Measurements from ENCODE around the gene NPTN.
"Not testable (repeated sequence)": the region's sequence is repeated elsewhere in the genome, so short reads cannot be mapped to it uniquely, and the experiment has no call there.

Gene NPTN

GRCh38 chr15:73583544-73583943 is 49.6 kb downstream of the NPTN start:
- no peak overlapping the region for H3K4me3 ChIP-seq (ENCODE audit: low read length)
- no peak for TF ChIP-seq ZNF274 (IDR thresholded peaks at IDR 0.05; ENCODE audit: low read depth, low read length)

- H3K4me3 ChIP-seq (ENCODE audit: low read length) = no peak overlapping the region
- TF ChIP-seq ZNF274 (IDR thresholded peaks at IDR 0.05; ENCODE audit: low read depth, low read length) = no peak
Measured at GRCh38 chr15:73582851-73583379, 50.3 kb downstream of the NPTN start.

- TF ChIP-seq ZNF274 (IDR thresholded peaks at IDR 0.05; ENCODE audit: low read depth, low read length) = no peak
- H3K4me3 ChIP-seq (ENCODE audit: low read length) = no peak overlapping the region
Measured at GRCh38 chr15:73578026-73578425, 55.2 kb downstream of the NPTN start.

DNA sequence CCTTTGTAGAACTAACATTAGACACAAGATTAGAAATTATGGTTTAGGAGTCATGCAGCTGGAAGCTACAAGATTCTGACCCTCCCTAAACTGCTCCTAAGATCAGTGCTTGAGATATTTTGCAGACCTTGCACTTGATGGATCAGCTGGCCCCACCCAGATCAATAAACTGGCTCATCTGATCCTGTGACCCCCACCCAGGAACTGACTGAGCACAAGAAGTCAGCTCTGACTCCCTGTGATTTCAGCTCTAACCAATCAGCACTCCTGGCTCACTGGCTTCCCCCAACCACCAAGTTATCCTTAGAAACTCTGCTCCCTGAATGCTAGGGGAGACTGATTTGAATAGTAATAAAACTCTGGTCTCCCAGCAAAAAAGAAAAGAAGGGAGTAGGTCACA is 55.6 kb downstream of the NPTN start:
- H3K4me3 ChIP-seq (ENCODE audit: low read length) = not testable (repeated sequence)

GRCh38 chr15:73575636-73576247 is 57.4 kb downstream of the NPTN start:
- TF ChIP-seq ZNF274 (IDR thresholded peaks at IDR 0.05; ENCODE audit: low read depth, low read length) = no peak
- no peak overlapping the region for H3K4me3 ChIP-seq (ENCODE audit: low read length)

DNA sequence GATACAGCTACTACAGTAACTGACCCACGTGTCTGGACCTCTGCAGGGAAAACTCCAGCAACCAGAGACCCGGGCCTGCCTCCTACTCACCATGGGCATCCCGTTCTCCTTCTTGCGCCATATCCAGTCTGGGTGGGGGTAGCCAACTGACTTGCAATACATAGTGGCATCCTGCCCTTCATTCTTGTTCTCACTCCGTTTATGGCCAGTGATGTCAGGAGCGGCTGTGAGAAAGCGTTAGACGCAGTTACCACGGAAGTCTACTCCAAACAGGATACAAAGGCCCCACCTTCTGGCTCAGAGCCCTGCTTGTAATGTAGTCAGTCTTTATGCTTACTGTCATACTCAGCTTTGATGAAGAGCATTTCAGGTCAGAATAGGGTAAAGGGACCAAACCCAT is 59.6 kb downstream of the NPTN start:
- no peak overlapping the region for H3K4me3 ChIP-seq (ENCODE audit: low read length)
- no peak for TF ChIP-seq ZNF274 (IDR thresholded peaks at IDR 0.05; ENCODE audit: low read depth, low read length)

DNA sequence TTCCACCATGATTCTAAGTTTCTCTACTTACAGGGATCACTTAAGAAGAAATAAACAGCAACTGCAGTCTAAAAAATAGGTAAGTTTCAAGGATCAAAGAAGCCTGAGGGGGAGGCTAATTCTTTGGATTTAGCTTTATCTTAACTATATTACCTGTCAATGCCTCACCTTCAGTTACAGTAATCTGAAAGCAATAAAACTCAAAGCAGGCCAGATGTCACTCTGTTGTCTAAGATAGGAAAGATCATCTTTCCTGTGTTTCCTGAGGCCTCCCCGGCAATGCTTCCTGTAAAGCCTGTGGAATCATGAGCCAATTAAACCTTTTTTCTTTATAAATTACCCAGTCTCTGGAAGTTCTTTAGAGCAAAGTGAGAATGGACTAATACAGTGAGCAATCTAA is 60.2 kb downstream of the NPTN start:
- no peak overlapping the region for H3K4me3 ChIP-seq (ENCODE audit: low read length)
- no peak for TF ChIP-seq ZNF274 (IDR thresholded peaks at IDR 0.05; ENCODE audit: low read depth, low read length)

DNA sequence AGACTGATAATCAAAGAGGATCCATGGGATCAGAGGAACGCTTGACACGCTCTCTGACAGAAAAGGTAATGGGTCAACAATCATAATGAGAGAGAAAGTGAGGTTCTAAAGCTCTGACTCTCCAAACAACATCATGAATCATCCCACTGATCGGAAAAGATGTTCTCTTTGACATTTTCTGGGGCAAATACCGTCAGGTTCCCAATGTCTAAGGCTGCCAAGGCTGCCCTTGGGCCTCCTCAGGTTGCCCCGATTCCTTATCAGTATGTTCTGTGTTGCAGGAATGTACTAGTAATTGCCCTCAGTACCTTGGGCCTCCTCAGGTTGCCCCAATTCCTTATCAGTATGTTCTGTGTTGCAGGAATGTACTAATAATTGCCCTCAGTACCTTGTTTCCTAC is 60.9 kb downstream of the NPTN start:
- no peak overlapping the region for H3K4me3 ChIP-seq (ENCODE audit: low read length)
- no peak for TF ChIP-seq ZNF274 (IDR thresholded peaks at IDR 0.05; ENCODE audit: low read depth, low read length)

DNA sequence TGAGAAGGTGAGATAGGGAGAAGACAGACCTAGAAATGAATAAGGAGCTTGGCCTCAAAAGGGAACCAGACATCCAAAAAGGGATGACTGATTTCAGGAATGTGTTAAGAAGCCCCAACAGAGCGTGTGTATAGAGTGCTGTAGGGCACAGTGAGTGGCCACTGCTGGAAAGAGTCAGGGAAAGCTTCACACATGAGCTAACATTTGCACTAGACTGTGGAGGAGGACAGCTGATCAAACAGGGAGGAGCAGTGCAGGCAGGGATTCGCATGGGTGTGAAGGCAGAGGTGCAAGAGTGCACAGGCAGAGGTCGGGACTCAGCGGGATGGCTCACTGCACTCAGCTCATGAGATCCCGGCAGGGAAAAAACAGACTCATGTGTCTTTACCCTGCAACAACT is 61.8 kb downstream of the NPTN start:
- TF ChIP-seq ZNF274 (IDR thresholded peaks at IDR 0.05; ENCODE audit: low read depth, low read length) = no peak
- H3K4me3 ChIP-seq (ENCODE audit: low read length) = no peak overlapping the region

- H3K4me3 ChIP-seq (ENCODE audit: low read length) = no peak overlapping the region
- TF ChIP-seq ZNF274 (IDR thresholded peaks at IDR 0.05; ENCODE audit: low read depth, low read length) = no peak
Measured at GRCh38 chr15:73570355-73571032, 62.7 kb downstream of the NPTN start.

GRCh38 chr15:73569361-73569760 is 63.8 kb downstream of the NPTN start:
- TF ChIP-seq ZNF274 (IDR thresholded peaks at IDR 0.05; ENCODE audit: low read depth, low read length) = no peak
- no peak overlapping the region for H3K4me3 ChIP-seq (ENCODE audit: low read length)

GRCh38 chr15:73568564-73569280 is 64.5 kb downstream of the NPTN start:
- TF ChIP-seq ZNF274 (IDR thresholded peaks at IDR 0.05; ENCODE audit: low read depth, low read length) = no peak
- no peak overlapping the region for H3K4me3 ChIP-seq (ENCODE audit: low read length)

DNA sequence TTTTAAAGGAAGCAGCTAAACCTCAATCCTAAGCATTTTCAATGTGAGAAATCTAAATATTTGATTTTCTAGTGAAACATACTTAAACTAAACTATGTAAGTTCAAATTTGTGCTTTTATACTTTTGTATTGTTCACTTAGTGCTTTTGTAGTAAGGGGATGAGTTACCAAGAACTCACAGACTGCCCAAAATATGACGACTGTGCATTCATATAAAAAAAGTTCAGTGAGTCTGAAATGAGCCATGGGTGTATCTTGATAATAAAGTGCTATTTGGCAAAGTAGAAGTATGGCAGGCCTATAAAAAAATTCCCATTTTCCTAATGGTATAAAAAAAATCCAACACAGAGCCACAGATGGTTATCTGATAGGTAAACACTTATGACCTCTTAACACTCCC is 66.2 kb downstream of the NPTN start:
- no peak overlapping the region for H3K4me3 ChIP-seq (ENCODE audit: low read length)
- no peak for TF ChIP-seq ZNF274 (IDR thresholded peaks at IDR 0.05; ENCODE audit: low read depth, low read length)

- TF ChIP-seq ZNF274 (IDR thresholded peaks at IDR 0.05; ENCODE audit: low read depth, low read length) = no peak
Measured at GRCh38 chr15:73564255-73564654, 68.9 kb downstream of the NPTN start.

GRCh38 chr15:73560501-73561117 is 72.6 kb downstream of the NPTN start:
- no peak overlapping the region for H3K4me3 ChIP-seq (ENCODE audit: low read length)
- TF ChIP-seq ZNF274 (IDR thresholded peaks at IDR 0.05; ENCODE audit: low read depth, low read length) = no peak

More at GRCh38 chr15:73564255-73564654, 68.9 kb downstream of the NPTN start:
- H3K4me3 ChIP-seq (ENCODE audit: low read length) = no peak overlapping the region
